ENCODE data around the gene ELMO1. TPM values are rescaled to one million over a fixed set of nuclear protein-coding genes. Genes with fewer than 3 reads are reported as not detected.

Gene ELMO1
- total RNA-seq, 1 donor from 2014 or later: 127 TPM

- intact Hi-C loops (cut with micrococcal nuclease): no loop called here
These were observed 620.6 kb downstream of the ELMO1 start for GRCh38 chr7:36827726-36828703.

GRCh38 chr7:36825501-36825900 is 623.2 kb downstream of the ELMO1 start:
- intact Hi-C loops (cut with micrococcal nuclease): no loop called here

- intact Hi-C loops (cut with micrococcal nuclease): no loop called here
These were observed 625.3 kb downstream of the ELMO1 start for GRCh38 chr7:36823353-36823752.

- intact Hi-C loops (cut with micrococcal nuclease): no loop called here
These were observed 627.0 kb downstream of the ELMO1 start for GRCh38 chr7:36821617-36822016.

- intact Hi-C loops (cut with micrococcal nuclease): no loop called here
These were observed 628.0 kb downstream of the ELMO1 start for GRCh38 chr7:36820527-36821170.

- intact Hi-C loops (cut with micrococcal nuclease): no loop called here
These were observed 629.0 kb downstream of the ELMO1 start for GRCh38 chr7:36819639-36820038.

GRCh38 chr7:36814311-36814710 is 634.4 kb downstream of the ELMO1 start:
- intact Hi-C loops (cut with micrococcal nuclease): no loop called here

- intact Hi-C loops (cut with micrococcal nuclease): no loop called here
These were observed 636.9 kb downstream of the ELMO1 start for GRCh38 chr7:36811807-36812206.

GRCh38 chr7:36810489-36810888 is 638.2 kb downstream of the ELMO1 start:
- intact Hi-C loops (cut with micrococcal nuclease): no loop called here

- intact Hi-C loops (cut with micrococcal nuclease): no loop called here
These were observed 638.6 kb downstream of the ELMO1 start for GRCh38 chr7:36810032-36810431.

- intact Hi-C loops (cut with micrococcal nuclease): no loop called here
These were observed 639.2 kb downstream of the ELMO1 start for GRCh38 chr7:36809510-36809909.

- intact Hi-C loops (cut with micrococcal nuclease): no loop called here
These were observed 639.6 kb downstream of the ELMO1 start for GRCh38 chr7:36809086-36809485.

GRCh38 chr7:36806891-36807290 is 641.8 kb downstream of the ELMO1 start:
- intact Hi-C loops (cut with micrococcal nuclease): no loop called here

Other genes starting within 250 kb of the ELMO1 start
- gene GPR141, start 234.9 kb upstream of the ELMO1 start, total RNA-seq: not detected in 2 replicates

All from T-helper 1 cell treated with Interleukin-12 subunit alpha and Interleukin-12 subunit beta and Interleukin-4 antibody, amounts not matched to agents 30 ng/mL and 1 ng/mL, for 36 hours (primary cell).